ENCODE results near the gene PLA2G4A. TPM values are rescaled to one million over a fixed set of nuclear protein-coding genes. Genes with fewer than 3 reads are reported as not detected.

PLA2G4A gene
- total and polyA plus RNA-seq, 5 experiments from 2014 or later = 0.13 TPM; not detected in 4

- no peak for DNase-seq
- Mint-ChIP-seq H3K4me3 (no peak overlapping the region), H3K9me3 (no peaks in the 10 kb centered on the region), H3K36me3 (no peaks in the 10 kb centered on the region), H3K4me1 (peaks cover 0 to 3% (median 0%) of the 10 kb centered on the region in 4 donors), H3K27ac (no peak overlapping the region), H3K27me3 (peaks cover 0 to 4% (median 0%) of the 10 kb centered on the region in 5 donors)
- no peak for ATAC-seq
- POLR2A ChIA-PET = no interaction called here
These were observed 35.5 kb downstream of the PLA2G4A start for GRCh38 chr1:186864296-186864695.

- no peak for DNase-seq
- Mint-ChIP-seq H3K4me1 (peaks cover 0 to 3% (median 0%) of the 10 kb centered on the region in 4 donors), H3K36me3 (no peaks in the 10 kb centered on the region), H3K9me3 (no peaks in the 10 kb centered on the region), H3K4me3 (no peak overlapping the region), H3K27ac (no peak overlapping the region), H3K27me3 (peaks cover 0 to 4% (median 0%) of the 10 kb centered on the region in 5 donors)
- ATAC-seq = no peak
- POLR2A ChIA-PET = no interaction called here
These were observed 36.5 kb downstream of the PLA2G4A start for GRCh38 chr1:186865253-186865652.

- Mint-ChIP-seq H3K27ac (no peak overlapping the region), H3K27me3 (peaks cover 0 to 4% (median 0%) of the 10 kb centered on the region in 5 donors), H3K9me3 (no peaks in the 10 kb centered on the region), H3K36me3 (no peaks in the 10 kb centered on the region), H3K4me3 (no peak overlapping the region), H3K4me1 (peaks cover 0 to 3% (median 0%) of the 10 kb centered on the region in 4 donors)
- DNase-seq = no peak
- POLR2A ChIA-PET = no interaction called here
- no peak for ATAC-seq
These were observed 37.1 kb downstream of the PLA2G4A start for GRCh38 chr1:186865857-186866256.

- no peak for ATAC-seq
- H3K27ac Mint-ChIP-seq = peak overlapping the region in 1 of 10 donors; percentile 60
- H3K9me3 Mint-ChIP-seq = no peaks in the 10 kb centered on the region
- no peak overlapping the region for H3K4me3 Mint-ChIP-seq
- H3K4me1 Mint-ChIP-seq = peaks cover 0 to 3% (median 0%) of the 10 kb centered on the region in 4 donors
- DNase-seq = no peak
- POLR2A ChIA-PET = no interaction called here
- H3K27me3 Mint-ChIP-seq = no peaks in the 10 kb centered on the region
- H3K36me3 Mint-ChIP-seq = no peaks in the 10 kb centered on the region
These were observed 40.9 kb downstream of the PLA2G4A start for GRCh38 chr1:186869526-186870228.

- H3K36me3 Mint-ChIP-seq = no peaks in the 10 kb centered on the region
- POLR2A ChIA-PET = no interaction called here
- H3K4me3 Mint-ChIP-seq = no peak overlapping the region
- no peaks in the 10 kb centered on the region for H3K27me3 Mint-ChIP-seq
- no peaks in the 10 kb centered on the region for H3K9me3 Mint-ChIP-seq
- no peaks in the 10 kb centered on the region for H3K4me1 Mint-ChIP-seq
- H3K27ac Mint-ChIP-seq = no peak overlapping the region
- ATAC-seq (no peak), DNase-seq (no peak)
These were observed 43.0 kb downstream of the PLA2G4A start for GRCh38 chr1:186871784-186872183.

- ATAC-seq = no peak
- POLR2A ChIA-PET = no interaction called here
- Mint-ChIP-seq H3K9me3 (no peaks in the 10 kb centered on the region), H3K36me3 (no peaks in the 10 kb centered on the region), H3K4me1 (no peaks in the 10 kb centered on the region), H3K27ac (no peak overlapping the region), H3K27me3 (no peaks in the 10 kb centered on the region), H3K4me3 (no peak overlapping the region)
- DNase-seq = no peak
These were observed 43.5 kb downstream of the PLA2G4A start for GRCh38 chr1:186872291-186872690.

- Mint-ChIP-seq H3K27ac (no peak overlapping the region), H3K9me3 (no peaks in the 10 kb centered on the region), H3K27me3 (no peaks in the 10 kb centered on the region), H3K36me3 (no peaks in the 10 kb centered on the region), H3K4me3 (no peak overlapping the region), H3K4me1 (no peaks in the 10 kb centered on the region)
- POLR2A ChIA-PET = no interaction called here
- ATAC-seq (no peak), DNase-seq (no peak)
These were observed 44.9 kb downstream of the PLA2G4A start for GRCh38 chr1:186873687-186874086.

GRCh38 chr1:186875896-186876835 lies 47.4 kb downstream of the PLA2G4A start:
- POLR2A ChIA-PET = no interaction called here
- H3K36me3 Mint-ChIP-seq = no peaks in the 10 kb centered on the region
- H3K27ac Mint-ChIP-seq = no peak overlapping the region
- no peak overlapping the region for H3K4me3 Mint-ChIP-seq
- DNase-seq = no peak
- no peaks in the 10 kb centered on the region for H3K9me3 Mint-ChIP-seq
- no peaks in the 10 kb centered on the region for H3K27me3 Mint-ChIP-seq
- ATAC-seq = no peak
- no peaks in the 10 kb centered on the region for H3K4me1 Mint-ChIP-seq

GRCh38 chr1:186878356-186878755 lies 49.6 kb downstream of the PLA2G4A start:
- H3K27me3 Mint-ChIP-seq = peaks cover 0 to under 1% (median 0%) of the 10 kb centered on the region in 5 donors
- H3K27ac Mint-ChIP-seq = no peak overlapping the region
- no peak for ATAC-seq
- POLR2A ChIA-PET = no interaction called here
- H3K4me3 Mint-ChIP-seq = no peak overlapping the region
- no peaks in the 10 kb centered on the region for H3K4me1 Mint-ChIP-seq
- no peak for DNase-seq
- H3K9me3 Mint-ChIP-seq = peaks cover 0 to under 1% (median 0%) of the 10 kb centered on the region in 9 donors
- H3K36me3 Mint-ChIP-seq = no peaks in the 10 kb centered on the region

GRCh38 chr1:186880982-186881381 lies 52.2 kb downstream of the PLA2G4A start:
- DNase-seq (no peak), ATAC-seq (no peak)
- H3K4me3 Mint-ChIP-seq = no peak overlapping the region
- H3K36me3 Mint-ChIP-seq = no peaks in the 10 kb centered on the region
- no peaks in the 10 kb centered on the region for H3K4me1 Mint-ChIP-seq
- H3K27ac Mint-ChIP-seq = no peak overlapping the region
- H3K27me3 Mint-ChIP-seq = peaks cover 0 to 5% (median 0%) of the 10 kb centered on the region in 5 donors
- H3K9me3 Mint-ChIP-seq = peaks cover 2 to 17% (median 8%) of the 10 kb centered on the region in 9 donors
- POLR2A ChIA-PET = no interaction called here

GRCh38 chr1:186882372-186883134 lies 53.8 kb downstream of the PLA2G4A start:
- no peak overlapping the region for H3K27ac Mint-ChIP-seq
- DNase-seq (no peak), ATAC-seq (no peak)
- no peaks in the 10 kb centered on the region for H3K36me3 Mint-ChIP-seq
- POLR2A ChIA-PET = no interaction called here
- peaks cover 0 to 5% (median 0%) of the 10 kb centered on the region in 5 donors for H3K27me3 Mint-ChIP-seq
- H3K4me3 Mint-ChIP-seq = no peak overlapping the region
- peaks cover 2 to 21% (median 8%) of the 10 kb centered on the region in 9 donors for H3K9me3 Mint-ChIP-seq
- H3K4me1 Mint-ChIP-seq = no peaks in the 10 kb centered on the region

- H3K9me3 Mint-ChIP-seq = peaks cover 2 to 21% (median 8%) of the 10 kb centered on the region in 9 donors
- H3K27ac Mint-ChIP-seq = no peak overlapping the region
- no peaks in the 10 kb centered on the region for H3K36me3 Mint-ChIP-seq
- peaks cover 0 to 5% (median 0%) of the 10 kb centered on the region in 5 donors for H3K27me3 Mint-ChIP-seq
- no peaks in the 10 kb centered on the region for H3K4me1 Mint-ChIP-seq
- H3K4me3 Mint-ChIP-seq = no peak overlapping the region
- POLR2A ChIA-PET = no interaction called here
- ATAC-seq = no peak
- DNase-seq = no peak
These were observed 55.5 kb downstream of the PLA2G4A start for GRCh38 chr1:186884251-186884650.

GRCh38 chr1:186887203-186887602 lies 58.5 kb downstream of the PLA2G4A start:
- ATAC-seq (no peak), DNase-seq (no peak)
- no peak overlapping the region for H3K27ac Mint-ChIP-seq
- H3K27me3 Mint-ChIP-seq = peaks cover 0 to 5% (median 2%) of the 10 kb centered on the region in 5 donors
- H3K4me1 Mint-ChIP-seq = no peaks in the 10 kb centered on the region
- no peaks in the 10 kb centered on the region for H3K36me3 Mint-ChIP-seq
- H3K4me3 Mint-ChIP-seq = no peak overlapping the region
- peaks cover 2 to 27% (median 8%) of the 10 kb centered on the region in 9 donors for H3K9me3 Mint-ChIP-seq
- POLR2A ChIA-PET = no interaction called here

Measured in naive thymus-derived CD8-positive, alpha-beta T cell (primary cell).